ENCODE results near the gene LNX2.

The LNX2 gene

GRCh38 chr13:27497563-27498230 is 122.6 kb downstream of the LNX2 start:
- DNase-seq, result no peak
- Histone ChIP-seq H3K23ac (ENCODE audit: low read length) (peak overlapping the region; percentile 47), H2BK120ac (ENCODE audit: insufficient read depth, low read length, poor library complexity) (no peak overlapping the region), H3K79me2 (ENCODE audit: control insufficient read depth, insufficient read depth, low read length, poor library complexity) (no peaks in the 10 kb centered on the region), H3K14ac (ENCODE audit: low read length) (no peak overlapping the region), H3K18ac (ENCODE audit: low read length) (no peak overlapping the region), H2AFZ (ENCODE audit: insufficient read depth, low read length, poor library complexity) (no peak overlapping the region), H2BK12ac (ENCODE audit: low read length) (no peak overlapping the region), H4K8ac (ENCODE audit: low read depth, low read length) (no peak overlapping the region), H4K91ac (ENCODE audit: low read depth, low read length) (no peak overlapping the region), H3K4me1 (ENCODE audit: control insufficient read depth in 1 of 2, insufficient read depth in 2 of 2, low read length in 2 of 2) (no peaks in the 10 kb centered on the region), H2AK5ac (ENCODE audit: low read length) (no peak overlapping the region), H3K27me3 (ENCODE audit: insufficient read depth, low read length) (no peaks in the 10 kb centered on the region), H3K9me3 (ENCODE audit: insufficient read depth, low read depth, low read length) (peaks cover 2% of the 10 kb centered on the region), H3K79me1 (ENCODE audit: low read length) (no peaks in the 10 kb centered on the region), H3K36me3 (ENCODE audit: control insufficient read depth in 1 of 2, insufficient read depth in 2 of 2, low read length in 2 of 2) (no peaks in the 10 kb centered on the region), H4K12ac (ENCODE audit: low read depth, low read length) (no peak overlapping the region), H3K4me3 (ENCODE audit: low read depth, low read length) (no peak overlapping the region), H3K4me2 (ENCODE audit: low read length) (no peak overlapping the region), H3K4ac (ENCODE audit: low read depth, low read length) (no peak overlapping the region), H3K9ac (ENCODE audit: low read length) (no peak overlapping the region), H3K27ac (ENCODE audit: low read depth, low read length) (no peak overlapping the region), H2BK5ac (ENCODE audit: low read depth, low read length, poor library complexity) (no peak overlapping the region)
- WGBS (ENCODE audit: extremely low coverage, insufficient coverage, insufficient read length), result no CpG with 5 or more reads among the region's 11 CpGs

- Histone ChIP-seq H3K4me1 (ENCODE audit: control insufficient read depth in 1 of 2, insufficient read depth in 2 of 2, low read length in 2 of 2) (no peaks in the 10 kb centered on the region), H3K9ac (ENCODE audit: low read length) (no peak overlapping the region), H3K4ac (ENCODE audit: low read depth, low read length) (no peak overlapping the region), H3K4me2 (ENCODE audit: low read length) (no peak overlapping the region), H3K14ac (ENCODE audit: low read length) (no peak overlapping the region), H3K27ac (ENCODE audit: low read depth, low read length) (no peak overlapping the region), H4K12ac (ENCODE audit: low read depth, low read length) (no peak overlapping the region), H2BK12ac (ENCODE audit: low read length) (no peak overlapping the region), H3K4me3 (ENCODE audit: low read depth, low read length) (no peak overlapping the region), H2AFZ (ENCODE audit: insufficient read depth, low read length, poor library complexity) (no peak overlapping the region), H2AK5ac (ENCODE audit: low read length) (no peak overlapping the region), H4K8ac (ENCODE audit: low read depth, low read length) (no peak overlapping the region), H3K9me3 (ENCODE audit: insufficient read depth, low read depth, low read length) (peaks cover 2% of the 10 kb centered on the region), H3K23ac (ENCODE audit: low read length) (no peak overlapping the region), H2BK5ac (ENCODE audit: low read depth, low read length, poor library complexity) (no peak overlapping the region), H3K79me1 (ENCODE audit: low read length) (no peaks in the 10 kb centered on the region), H3K36me3 (ENCODE audit: control insufficient read depth in 1 of 2, insufficient read depth in 2 of 2, low read length in 2 of 2) (no peaks in the 10 kb centered on the region), H3K79me2 (ENCODE audit: control insufficient read depth, insufficient read depth, low read length, poor library complexity) (no peaks in the 10 kb centered on the region), H4K91ac (ENCODE audit: low read depth, low read length) (no peak overlapping the region), H3K18ac (ENCODE audit: low read length) (no peak overlapping the region), H2BK120ac (ENCODE audit: insufficient read depth, low read length, poor library complexity) (no peak overlapping the region), H3K27me3 (ENCODE audit: insufficient read depth, low read length) (no peaks in the 10 kb centered on the region)
- no CpG with 5 or more reads among the region's 10 CpGs for WGBS (ENCODE audit: extremely low coverage, insufficient coverage, insufficient read length)
- no peak for DNase-seq
Measured at GRCh38 chr13:27496536-27497273, 123.6 kb downstream of the LNX2 start.

- H3K36me3 ChIP-seq (ENCODE audit: control insufficient read depth in 1 of 2, insufficient read depth in 2 of 2, low read length in 2 of 2), result no peaks in the 10 kb centered on the region
- H2BK12ac ChIP-seq (ENCODE audit: low read length), result no peak overlapping the region
- H3K27me3 ChIP-seq (ENCODE audit: insufficient read depth, low read length), result no peaks in the 10 kb centered on the region
- H3K4me1 ChIP-seq (ENCODE audit: control insufficient read depth in 1 of 2, insufficient read depth in 2 of 2, low read length in 2 of 2), result no peaks in the 10 kb centered on the region
- no peak overlapping the region for H2AFZ ChIP-seq (ENCODE audit: insufficient read depth, low read length, poor library complexity)
- H4K91ac ChIP-seq (ENCODE audit: low read depth, low read length), result no peak overlapping the region
- no peak overlapping the region for H2BK120ac ChIP-seq (ENCODE audit: insufficient read depth, low read length, poor library complexity)
- H2BK5ac ChIP-seq (ENCODE audit: low read depth, low read length, poor library complexity), result no peak overlapping the region
- no peak overlapping the region for H4K12ac ChIP-seq (ENCODE audit: low read depth, low read length)
- H3K4me2 ChIP-seq (ENCODE audit: low read length), result no peak overlapping the region
- no peak for DNase-seq
- no peak overlapping the region for H3K23ac ChIP-seq (ENCODE audit: low read length)
- H3K9ac ChIP-seq (ENCODE audit: low read length), result no peak overlapping the region
- H3K27ac ChIP-seq (ENCODE audit: low read depth, low read length), result no peak overlapping the region
- no CpG with 5 or more reads among the region's 4 CpGs for WGBS (ENCODE audit: extremely low coverage, insufficient coverage, insufficient read length)
- peaks cover 2% of the 10 kb centered on the region for H3K9me3 ChIP-seq (ENCODE audit: insufficient read depth, low read depth, low read length)
- no peak overlapping the region for H3K18ac ChIP-seq (ENCODE audit: low read length)
- no peak overlapping the region for H3K4me3 ChIP-seq (ENCODE audit: low read depth, low read length)
- H3K79me2 ChIP-seq (ENCODE audit: control insufficient read depth, insufficient read depth, low read length, poor library complexity), result no peaks in the 10 kb centered on the region
- H3K4ac ChIP-seq (ENCODE audit: low read depth, low read length), result no peak overlapping the region
- no peak overlapping the region for H2AK5ac ChIP-seq (ENCODE audit: low read length)
- no peaks in the 10 kb centered on the region for H3K79me1 ChIP-seq (ENCODE audit: low read length)
- no peak overlapping the region for H3K14ac ChIP-seq (ENCODE audit: low read length)
- no peak overlapping the region for H4K8ac ChIP-seq (ENCODE audit: low read depth, low read length)
Measured at GRCh38 chr13:27496006-27496405, 124.3 kb downstream of the LNX2 start.

Measured in trophoblast cell (in vitro differentiated cells and primary cell).